CD4-positive, alpha-beta memory T cell (primary cell): ENCODE measurements around the gene CSF2. TPM values are rescaled to one million over a fixed set of nuclear protein-coding genes. Genes with fewer than 3 reads are reported as not detected.
A peak's percentile ranks its signal among the peaks of the same experiment; 100 is the strongest.
"Not testable (repeated sequence)": the region's sequence is repeated elsewhere in the genome, so short reads cannot be mapped to it uniquely, and the experiment has no call there.

Experiments
- CTCF ChIA-PET: fragments of 350-600 bp; sonication (Branson Sonifier 250); formaldehyde crosslinking; loops from one replicate; lab custom pipeline; 2021; ENCODE audit warnings: inconsistent platforms; ENCODE audit not compliant: partially characterized antibody; lab: Charles Lee
- POLR2A ChIA-PET: fragments of 350-600 bp; sonication (Branson Sonifier 250); formaldehyde crosslinking; loops from one replicate; lab custom pipeline; 2021; ENCODE audit not compliant: partially characterized antibody; lab: Charles Lee
- DNase-seq, 5 donors: peaks; one replicate each; pipeline versions ENCODE4 v3.0.0 to v3.0.0-alpha.2; 2020 to 2022; ENCODE audit warnings: mixed read lengths in 1 of 5
- H3K27ac ChIP-seq: one replicate; pipeline ENCODE4 v1.7.0; 2013; ENCODE audit warnings: low read depth, low read length
- H3K27me3 ChIP-seq: 2 replicates; pipeline ENCODE4 v1.7.0; 2013; ENCODE audit warnings: mild to moderate bottlenecking, low read length, moderate library complexity; ENCODE audit not compliant: insufficient read depth
- H3K36me3 ChIP-seq: 2 replicates; pipeline ENCODE4 v1.7.0; 2013; ENCODE audit warnings: mild to moderate bottlenecking, low read length, moderate library complexity; ENCODE audit not compliant: insufficient read depth
- H3K4me1 ChIP-seq: 2 replicates; pipeline ENCODE4 v1.7.0; 2013; ENCODE audit warnings: mild to moderate bottlenecking, low read length, moderate library complexity; ENCODE audit not compliant: insufficient read depth
- H3K4me3 ChIP-seq, 2 donors: one replicate each; pipeline ENCODE4 v1.7.0; 2013; ENCODE audit warnings: low read length in 2 of 2, mild to moderate bottlenecking in 1 of 2
- H3K9me3 ChIP-seq, 2 donors: one replicate each; pipeline ENCODE4 v1.7.0; 2013; ENCODE audit warnings: low read length in 2 of 2, control low read depth in 1 of 2; ENCODE audit not compliant: control insufficient read depth in 1 of 2
- H3K27ac Mint-ChIP-seq, 7 donors: one replicate each; pipeline ENCODE4 v1.8.0; 2020 to 2021; ENCODE audit warnings: mixed read lengths in 7 of 7, mild to moderate bottlenecking in 6 of 7, inconsistent platforms in 3 of 7, moderate library complexity in 3 of 7
- H3K27me3 Mint-ChIP-seq, 2 donors: one replicate each; pipeline ENCODE4 v1.8.0; 2020 to 2021; ENCODE audit warnings: mixed read lengths in 2 of 2
- H3K36me3 Mint-ChIP-seq, 2 donors: one replicate each; pipeline ENCODE4 v1.8.0; 2020 to 2021; ENCODE audit warnings: mixed read lengths in 2 of 2, inconsistent platforms in 1 of 2, mild to moderate bottlenecking in 1 of 2
- H3K4me1 Mint-ChIP-seq, 4 donors: one replicate each; pipeline ENCODE4 v1.8.0; 2020 to 2021; ENCODE audit warnings: mixed read lengths in 4 of 4, mild to moderate bottlenecking in 1 of 4
- H3K4me3 Mint-ChIP-seq, 8 donors: one replicate each; pipeline ENCODE4 v1.8.0; 2020 to 2021; ENCODE audit warnings: mixed read lengths in 8 of 8, mild to moderate bottlenecking in 7 of 8, moderate library complexity in 6 of 8, inconsistent platforms in 3 of 8
- H3K9me3 Mint-ChIP-seq, 8 donors: one replicate each; pipeline ENCODE4 v1.8.0; 2020 to 2021; ENCODE audit warnings: mixed read lengths in 8 of 8, mild to moderate bottlenecking in 5 of 8, inconsistent platforms in 3 of 8, moderate library complexity in 1 of 8
- intact Hi-C: fragments of 100-400 bp; cut with micrococcal nuclease; formaldehyde crosslinking; loops from one replicate; pipeline ENCODE4 v1.15.1; 2023
- polyA plus RNA-seq, 2 donors: library from polyadenylated mRNA; unstranded; fragments of 300-500 nt; fragmentation: Illumina TruSeq; gene quantifications; one replicate each; pipeline ENCODE4 v1.2.3, GENCODE V29; 2021
- total RNA-seq, 2 experiments: library from RNA; stranded (reverse); gene quantifications; one replicate each; pipeline ENCODE4 v1.2.3, GENCODE V29; 2021

Gene CSF2
- total and polyA plus RNA-seq, 4 experiments from 2014 or later = 0.77 TPM; not detected in 3

DNA sequence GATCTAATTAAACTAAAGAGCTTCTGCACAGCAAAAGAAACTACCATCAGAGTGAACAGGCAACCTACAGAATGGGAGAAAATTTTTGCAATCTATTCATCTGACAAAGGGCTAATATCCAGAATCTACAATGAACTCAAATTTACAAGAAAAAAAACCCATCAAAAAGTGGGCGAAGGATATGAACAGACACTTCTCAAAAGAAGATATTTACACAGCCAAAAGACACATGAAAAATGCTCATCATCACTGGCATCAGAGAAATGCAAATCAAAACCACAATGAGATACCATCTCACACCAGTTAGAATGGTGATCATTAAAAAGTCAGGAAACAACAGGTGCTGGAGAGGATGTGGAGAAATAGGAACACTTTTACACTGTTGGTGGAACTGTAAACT is 34.9 kb downstream of the CSF2 start:
- intact Hi-C loops, H3K9me3 ChIP-seq, H3K36me3 Mint-ChIP-seq, H3K27me3 Mint-ChIP-seq, H3K4me3 ChIP-seq, DNase-seq, POLR2A ChIA-PET, H3K36me3 ChIP-seq, CTCF ChIA-PET, H3K27me3 ChIP-seq, H3K27ac ChIP-seq: not testable (repeated sequence)
- peaks cover 0 to 11% (median 7%) of the 10 kb centered on the region in 8 donors for H3K9me3 Mint-ChIP-seq
- H3K4me1 ChIP-seq = peaks cover 61% of the 10 kb centered on the region
- peak overlapping the region in 4 of 7 donors; percentile 48 to 82 (median 52) for H3K27ac Mint-ChIP-seq
- peaks cover 47 to 84% (median 65%) of the 10 kb centered on the region in 4 donors for H3K4me1 Mint-ChIP-seq
- peak overlapping the region in 1 of 8 donors; percentile 46 for H3K4me3 Mint-ChIP-seq

DNA sequence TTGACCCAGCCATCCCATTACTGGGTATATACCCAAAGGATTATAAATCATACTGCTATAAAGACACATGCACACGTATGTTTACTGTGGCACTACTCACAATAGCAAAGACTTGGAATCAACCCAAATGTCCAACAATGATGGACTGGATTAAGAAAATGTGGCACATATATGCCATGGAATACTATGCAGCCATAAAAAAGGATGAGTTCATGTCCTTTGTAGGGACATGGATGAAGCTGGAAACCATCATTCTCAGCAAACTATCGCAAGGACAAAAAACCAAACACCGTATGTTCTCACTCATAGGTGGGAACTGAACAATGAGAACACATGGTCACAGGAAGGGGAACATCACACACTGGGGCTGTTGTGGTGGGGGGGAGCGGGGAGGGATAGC is 35.4 kb downstream of the CSF2 start:
- ChIA-PET CTCF (interaction anchor here (3.4 kb wide), 1 partner anchor 25 kb away, joined by 8 read pairs; no protein-coding TSS in a partner anchor), POLR2A (interaction anchor here (1.6 kb wide), 1 partner anchor 16 kb away, joined by 3 read pairs; no protein-coding TSS in a partner anchor)
- H3K4me1 ChIP-seq = peaks cover 61% of the 10 kb centered on the region
- H3K36me3 Mint-ChIP-seq, H3K27me3 Mint-ChIP-seq, H3K36me3 ChIP-seq, H3K4me3 ChIP-seq, H3K9me3 ChIP-seq, intact Hi-C loops, H3K27ac ChIP-seq, H3K4me3 Mint-ChIP-seq, H3K27me3 ChIP-seq, DNase-seq: not testable (repeated sequence)
- Mint-ChIP-seq H3K4me1 (peaks cover 42 to 84% (median 63%) of the 10 kb centered on the region in 4 donors), H3K27ac (peak overlapping the region in 4 of 7 donors; percentile 36 to 82 (median 52)), H3K9me3 (peaks cover 0 to 11% (median 7%) of the 10 kb centered on the region in 8 donors)

DNA sequence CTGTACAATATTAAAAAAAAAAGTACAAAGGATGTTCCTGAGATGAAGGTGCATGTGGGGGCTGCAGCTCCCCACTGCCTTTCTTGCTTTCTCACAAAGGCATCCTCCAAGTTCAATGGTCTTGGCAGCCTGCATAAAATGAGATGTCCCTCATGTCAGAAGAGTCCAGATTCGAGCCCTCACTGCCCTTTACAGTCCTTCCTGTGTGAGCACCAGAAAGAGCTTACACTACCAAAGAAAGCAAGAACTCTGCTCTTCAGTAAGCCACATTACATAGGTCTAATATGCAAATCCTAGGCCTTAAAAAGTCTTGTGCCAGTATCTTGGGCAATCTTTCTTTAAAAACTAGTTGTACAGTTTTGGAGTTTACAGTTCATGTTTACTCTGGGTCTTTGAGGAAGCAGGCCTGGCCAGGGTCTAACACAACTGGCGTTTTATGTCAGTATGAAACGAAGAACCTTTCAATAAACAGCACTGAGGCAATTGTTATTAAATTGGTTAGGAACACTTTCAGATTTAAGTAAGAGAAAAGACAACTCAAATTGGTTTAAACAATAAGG is 36.0 kb downstream of the CSF2 start:
- peak in 1 of 5 donors; percentile 39 for DNase-seq
- no peaks in the 10 kb centered on the region for H3K9me3 ChIP-seq
- CTCF ChIA-PET = interaction anchor here (0.7 to 3.4 kb wide), 4 partner anchors 24 to 129 kb away, joined by 3 to 8 read pairs (median 5); no protein-coding TSS in a partner anchor
- Mint-ChIP-seq H3K27ac (peak overlapping the region; percentile 36 to 84 (median 65)), H3K27me3 (no peaks in the 10 kb centered on the region), H3K9me3 (peaks cover 0 to 11% (median 7%) of the 10 kb centered on the region in 8 donors), H3K36me3 (peaks cover 0 to 3% of the 10 kb centered on the region in 2 donors), H3K4me1 (peaks cover 40 to 84% (median 64%) of the 10 kb centered on the region in 4 donors), H3K4me3 (peak overlapping the region in 2 of 8 donors; percentile 16 to 61)
- no peaks in the 10 kb centered on the region for H3K27me3 ChIP-seq
- intact Hi-C loops = no loop called here
- no peaks in the 10 kb centered on the region for H3K36me3 ChIP-seq
- POLR2A ChIA-PET = interaction anchor here (1.2 to 2.0 kb wide), 3 partner anchors 8 to 17 kb away, joined by 3 to 10 read pairs (median 3); no protein-coding TSS in a partner anchor
- H3K4me3 ChIP-seq = no peak overlapping the region
- H3K27ac ChIP-seq = no peak overlapping the region
- peaks cover 61% of the 10 kb centered on the region for H3K4me1 ChIP-seq

DNA sequence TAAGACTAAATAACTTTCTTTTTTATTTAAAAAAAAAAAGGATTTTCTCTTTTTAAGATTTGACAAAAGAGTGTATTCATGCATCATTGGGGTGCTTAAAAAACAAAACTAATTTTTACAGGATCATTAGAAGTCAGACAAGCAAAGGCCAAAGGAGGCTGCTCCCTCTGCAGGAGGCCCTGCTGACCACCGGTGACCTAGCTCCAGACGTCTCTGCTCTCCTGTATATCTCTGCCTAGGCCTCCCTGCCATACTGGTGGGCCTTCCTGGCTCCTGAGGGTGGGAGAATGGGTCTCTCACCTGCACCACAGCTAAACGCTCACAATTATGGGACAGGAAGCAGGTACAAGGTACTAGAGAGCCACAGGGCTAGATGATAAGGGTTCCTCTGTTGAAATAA is 36.6 kb downstream of the CSF2 start:
- peaks cover 0 to 1% of the 10 kb centered on the region in 2 donors for H3K36me3 Mint-ChIP-seq
- no peaks in the 10 kb centered on the region for H3K9me3 ChIP-seq
- peaks cover 40 to 84% (median 65%) of the 10 kb centered on the region in 4 donors for H3K4me1 Mint-ChIP-seq
- DNase-seq = no peak
- ChIA-PET CTCF (interaction anchor here (0.7 to 3.4 kb wide), 4 partner anchors 24 to 128 kb away, joined by 3 to 8 read pairs (median 5); no protein-coding TSS in a partner anchor), POLR2A (interaction anchor here (0.5 to 2.0 kb wide), 4 partner anchors 8 to 343 kb away, joined by 3 to 10 read pairs (median 3); no protein-coding TSS in a partner anchor)
- no peak overlapping the region for H3K4me3 ChIP-seq
- H3K4me3 Mint-ChIP-seq = peak overlapping the region in 5 of 8 donors; percentile 14 to 77 (median 33)
- no peaks in the 10 kb centered on the region for H3K27me3 Mint-ChIP-seq
- H3K27ac Mint-ChIP-seq = peak overlapping the region; percentile 6 to 91 (median 67)
- H3K9me3 Mint-ChIP-seq = peaks cover 0 to 11% (median 7%) of the 10 kb centered on the region in 8 donors
- no peaks in the 10 kb centered on the region for H3K36me3 ChIP-seq
- H3K27ac ChIP-seq = no peak overlapping the region
- intact Hi-C loops = no loop called here
- H3K27me3 ChIP-seq = no peaks in the 10 kb centered on the region
- peaks cover 61% of the 10 kb centered on the region for H3K4me1 ChIP-seq

DNA sequence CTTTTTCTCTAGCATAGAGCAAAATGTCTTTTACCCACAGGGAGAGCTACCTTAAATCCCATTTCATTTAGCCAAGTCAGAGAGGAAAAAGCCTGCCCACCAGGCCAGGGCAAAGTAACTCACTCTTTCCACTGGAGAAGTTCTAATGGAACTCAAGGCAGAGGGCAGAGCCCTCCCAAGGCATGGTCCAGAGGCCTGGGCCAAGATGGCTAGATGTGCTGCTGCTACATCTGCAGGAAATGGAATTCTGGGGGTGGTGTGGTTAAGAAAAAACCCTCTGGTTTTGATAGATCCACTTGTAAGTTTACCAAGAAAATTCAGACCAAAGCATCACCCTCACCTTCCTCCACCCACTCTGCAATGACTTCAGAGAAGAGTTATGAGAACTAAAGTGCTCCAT is 37.3 kb downstream of the CSF2 start:
- H3K27me3 Mint-ChIP-seq = no peaks in the 10 kb centered on the region
- Histone ChIP-seq H3K27me3 (no peaks in the 10 kb centered on the region), H3K27ac (no peak overlapping the region), H3K9me3 (no peaks in the 10 kb centered on the region), H3K4me3 (no peak overlapping the region), H3K4me1 (peaks cover 61% of the 10 kb centered on the region), H3K36me3 (no peaks in the 10 kb centered on the region)
- peaks cover 0 to 11% (median 7%) of the 10 kb centered on the region in 8 donors for H3K9me3 Mint-ChIP-seq
- H3K4me1 Mint-ChIP-seq = peaks cover 42 to 84% (median 65%) of the 10 kb centered on the region in 4 donors
- H3K4me3 Mint-ChIP-seq = peak overlapping the region; percentile 9 to 77 (median 33)
- H3K27ac Mint-ChIP-seq = peak overlapping the region; percentile 61 to 91 (median 67)
- H3K36me3 Mint-ChIP-seq = peaks cover 0 to 1% of the 10 kb centered on the region in 2 donors
- intact Hi-C loops = no loop called here
- ChIA-PET POLR2A (interaction anchor here (0.5 to 2.0 kb wide), 4 partner anchors 9 to 449 kb away, joined by 3 to 10 read pairs (median 3); no protein-coding TSS in a partner anchor), CTCF (interaction anchor here (1.5 to 3.4 kb wide), 3 partner anchors 23 to 127 kb away, joined by 4 to 8 read pairs (median 6); no protein-coding TSS in a partner anchor)
- no peak for DNase-seq

DNA sequence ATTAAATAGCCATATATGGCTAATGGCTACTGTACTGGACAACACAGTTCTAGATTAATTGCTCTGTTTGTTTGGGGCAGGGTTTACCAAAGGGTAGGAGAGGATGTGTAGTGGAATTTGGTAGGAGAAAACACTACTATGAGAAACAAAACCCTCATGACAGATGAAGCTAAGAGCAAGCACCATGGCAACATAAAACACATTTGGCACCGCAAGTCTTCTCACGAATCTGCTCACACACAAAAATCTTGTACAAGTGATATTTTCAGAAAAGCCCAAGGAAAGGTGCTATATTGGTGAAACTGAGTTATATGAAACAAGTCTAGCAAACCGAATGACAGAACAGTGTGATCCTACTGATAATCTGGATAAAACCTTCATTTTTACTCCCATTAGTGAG is 38.5 kb downstream of the CSF2 start:
- Histone ChIP-seq H3K4me1 (peaks cover 70% of the 10 kb centered on the region), H3K4me3 (no peak overlapping the region), H3K9me3 (no peaks in the 10 kb centered on the region), H3K27ac (no peak overlapping the region), H3K27me3 (no peaks in the 10 kb centered on the region), H3K36me3 (no peaks in the 10 kb centered on the region)
- H3K9me3 Mint-ChIP-seq = peaks cover 0 to 11% (median 7%) of the 10 kb centered on the region in 8 donors
- ChIA-PET CTCF (interaction anchor here (0.9 to 3.4 kb wide), 2 partner anchors 10 to 22 kb away, joined by 4 to 8 read pairs; no protein-coding TSS in a partner anchor), POLR2A (no interaction called here)
- no peaks in the 10 kb centered on the region for H3K27me3 Mint-ChIP-seq
- H3K4me1 Mint-ChIP-seq = peaks cover 47 to 90% (median 66%) of the 10 kb centered on the region in 4 donors
- H3K4me3 Mint-ChIP-seq = no peak overlapping the region
- no peak for DNase-seq
- H3K27ac Mint-ChIP-seq = peak overlapping the region in 1 of 7 donors; percentile 29
- H3K36me3 Mint-ChIP-seq = peaks cover 0 to 1% of the 10 kb centered on the region in 2 donors
- intact Hi-C loops = no loop called here
